Measurements from ENCODE around the gene CNPY1. TPM values are rescaled to one million over a fixed set of nuclear protein-coding genes. Genes with fewer than 3 reads are reported as not detected.

CNPY1 gene
- total and polyA plus RNA-seq, 2 experiments from 2014 or later = 0.15 TPM; not detected in 1

DNA sequence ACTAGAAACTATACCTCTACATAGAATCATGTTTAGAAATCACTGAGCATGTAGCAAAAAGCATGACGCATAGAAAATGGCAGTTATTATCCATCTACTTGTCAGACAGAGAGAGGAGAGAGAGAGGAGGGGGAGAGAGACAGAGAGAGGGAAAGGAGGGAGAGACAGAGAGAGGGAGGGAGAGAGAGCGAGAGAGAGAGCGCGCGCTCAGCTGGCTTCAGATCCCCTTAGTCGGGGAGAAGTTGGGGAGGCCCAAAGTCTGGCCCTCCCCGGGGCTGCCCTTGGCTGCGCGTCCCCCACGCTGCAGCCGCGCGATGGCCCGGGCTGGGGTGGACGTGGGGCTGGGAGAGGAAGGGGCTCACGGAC is 37.0 kb downstream of the CNPY1 start:
- Histone ChIP-seq H3K36me3 (no peaks in the 10 kb centered on the region), H3K9me3 (ENCODE audit: low read depth) (no peaks in the 10 kb centered on the region), H3K4me1 (ENCODE audit: low read depth) (no peaks in the 10 kb centered on the region), H3K27ac (no peak overlapping the region), H3K27me3 (peaks cover 100% of the 10 kb centered on the region), H3K4me3 (no peak overlapping the region)
- no peak for DNase-seq (ENCODE audit: low read depth in 1 of 2, low spot score in 1 of 2)
- TF ChIP-seq, protein P1, sequence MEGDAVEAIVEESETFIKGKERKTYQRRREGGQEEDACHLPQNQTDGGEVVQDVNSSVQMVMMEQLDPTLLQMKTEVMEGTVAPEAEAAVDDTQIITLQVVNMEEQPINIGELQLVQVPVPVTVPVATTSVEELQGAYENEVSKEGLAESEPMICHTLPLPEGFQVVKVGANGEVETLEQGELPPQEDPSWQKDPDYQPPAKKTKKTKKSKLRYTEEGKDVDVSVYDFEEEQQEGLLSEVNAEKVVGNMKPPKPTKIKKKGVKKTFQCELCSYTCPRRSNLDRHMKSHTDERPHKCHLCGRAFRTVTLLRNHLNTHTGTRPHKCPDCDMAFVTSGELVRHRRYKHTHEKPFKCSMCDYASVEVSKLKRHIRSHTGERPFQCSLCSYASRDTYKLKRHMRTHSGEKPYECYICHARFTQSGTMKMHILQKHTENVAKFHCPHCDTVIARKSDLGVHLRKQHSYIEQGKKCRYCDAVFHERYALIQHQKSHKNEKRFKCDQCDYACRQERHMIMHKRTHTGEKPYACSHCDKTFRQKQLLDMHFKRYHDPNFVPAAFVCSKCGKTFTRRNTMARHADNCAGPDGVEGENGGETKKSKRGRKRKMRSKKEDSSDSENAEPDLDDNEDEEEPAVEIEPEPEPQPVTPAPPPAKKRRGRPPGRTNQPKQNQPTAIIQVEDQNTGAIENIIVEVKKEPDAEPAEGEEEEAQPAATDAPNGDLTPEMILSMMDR (IDR thresholded peaks at IDR 0.05; ENCODE audit: low read depth, low read length) = no peak

DNA sequence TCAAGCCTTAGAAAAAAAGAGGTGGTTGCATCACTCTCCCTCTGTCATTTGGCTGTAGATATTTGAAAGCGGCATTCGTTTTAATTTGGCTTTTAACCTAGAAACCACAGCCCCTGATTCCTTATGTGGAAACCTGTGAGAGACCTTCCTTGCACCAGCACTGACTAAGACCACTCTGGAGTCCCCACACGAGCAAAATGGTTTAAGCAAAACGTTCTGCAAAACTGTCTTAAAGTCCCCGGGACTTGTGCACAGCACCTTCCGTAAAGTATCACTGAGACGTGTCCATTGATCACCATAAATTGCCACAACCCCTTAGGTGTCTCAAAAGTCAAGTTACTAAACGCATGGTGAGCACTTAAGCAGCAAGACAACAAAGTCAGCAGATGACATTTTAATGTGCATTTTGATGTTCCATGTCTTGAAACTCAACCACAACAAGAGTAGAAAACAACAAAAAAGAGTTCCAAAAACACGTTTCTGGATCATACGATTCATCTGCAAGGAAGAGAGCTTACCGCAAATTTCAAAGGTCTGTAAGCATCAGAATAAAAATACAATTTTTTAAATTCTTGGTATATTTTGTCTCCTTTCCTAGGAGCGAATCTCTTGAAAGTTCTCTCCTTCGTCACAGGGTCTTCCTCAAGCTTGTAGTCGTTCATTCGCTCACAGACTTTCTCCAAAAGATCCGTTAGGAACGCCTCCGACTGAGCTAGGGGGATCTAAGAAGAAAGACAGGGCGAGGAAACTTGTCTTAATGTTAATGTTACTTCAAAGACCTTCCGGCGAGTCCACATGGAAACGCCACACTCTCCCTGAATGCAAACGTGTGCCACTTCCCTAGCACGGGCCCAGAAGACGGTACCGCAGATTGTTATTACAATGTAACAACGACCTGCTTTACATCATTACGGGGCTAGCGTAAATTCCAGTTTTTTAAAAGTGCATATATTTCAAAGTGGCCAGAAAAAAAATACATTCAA is 37.7 kb downstream of the CNPY1 start:
- TF ChIP-seq, protein P1 (IDR thresholded peaks at IDR 0.05; ENCODE audit: low read depth, low read length) = no peak
- Histone ChIP-seq H3K4me3 (no peak overlapping the region), H3K36me3 (no peaks in the 10 kb centered on the region), H3K27me3 (peaks cover 100% of the 10 kb centered on the region), H3K4me1 (ENCODE audit: low read depth) (no peaks in the 10 kb centered on the region), H3K9me3 (ENCODE audit: low read depth) (no peaks in the 10 kb centered on the region), H3K27ac (no peak overlapping the region)
- DNase-seq (ENCODE audit: low read depth in 1 of 2, low spot score in 1 of 2) = no peak

DNA sequence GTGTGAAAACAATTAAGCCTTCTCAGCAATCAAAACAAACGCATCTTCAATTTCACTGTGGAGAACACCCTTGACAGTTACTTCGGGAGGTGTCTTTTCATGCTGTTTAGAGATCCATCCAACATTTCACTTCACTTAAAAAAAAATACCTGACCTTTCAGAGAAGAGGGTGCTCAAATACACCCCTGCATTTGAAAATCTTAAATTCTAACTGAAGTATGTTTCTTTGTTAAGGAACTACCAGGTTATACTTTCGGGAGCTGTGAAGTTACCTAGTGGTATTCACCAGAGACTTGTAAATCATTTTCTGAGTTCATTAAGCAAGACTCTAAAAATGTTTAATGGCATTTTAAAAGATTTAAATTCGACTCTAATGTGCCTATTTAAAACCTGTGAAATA is 38.8 kb downstream of the CNPY1 start:
- Histone ChIP-seq H3K36me3 (no peaks in the 10 kb centered on the region), H3K4me3 (no peak overlapping the region), H3K27ac (no peak overlapping the region), H3K4me1 (ENCODE audit: low read depth) (no peaks in the 10 kb centered on the region), H3K9me3 (ENCODE audit: low read depth) (no peaks in the 10 kb centered on the region), H3K27me3 (peaks cover 100% of the 10 kb centered on the region)
- no peak for DNase-seq (ENCODE audit: low read depth in 1 of 2, low spot score in 1 of 2)
- TF ChIP-seq, protein P1 (IDR thresholded peaks at IDR 0.05; ENCODE audit: low read depth, low read length) = no peak

DNA sequence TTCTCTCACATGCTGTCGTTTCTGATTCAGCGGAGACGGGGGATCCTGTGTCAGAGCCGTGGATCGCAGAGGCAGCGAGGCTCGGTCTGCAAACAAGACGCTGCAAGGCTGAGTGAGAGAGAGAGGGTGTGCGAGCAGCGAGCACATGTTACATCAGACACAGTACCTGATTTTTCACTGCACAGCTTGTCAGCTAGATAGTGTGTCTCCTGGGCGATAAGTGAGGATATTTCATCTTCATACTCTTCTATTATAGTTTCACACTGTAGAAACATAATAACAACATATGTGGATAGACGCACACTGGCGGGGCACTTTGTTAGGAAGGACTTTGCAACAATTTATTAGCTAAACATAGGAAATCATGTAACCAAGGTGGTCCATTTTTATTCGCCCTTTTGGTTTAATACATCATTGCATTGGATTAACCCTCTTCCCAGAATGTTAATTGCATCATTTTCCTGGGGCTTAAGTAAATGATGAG is 39.5 kb downstream of the CNPY1 start:
- TF ChIP-seq, protein P1 (IDR thresholded peaks at IDR 0.05; ENCODE audit: low read depth, low read length) = no peak
- H3K27me3 ChIP-seq = peaks cover 100% of the 10 kb centered on the region
- H3K4me3 ChIP-seq = no peak overlapping the region
- no peaks in the 10 kb centered on the region for H3K9me3 ChIP-seq (ENCODE audit: low read depth)
- no peaks in the 10 kb centered on the region for H3K36me3 ChIP-seq
- no peak overlapping the region for H3K27ac ChIP-seq
- H3K4me1 ChIP-seq (ENCODE audit: low read depth) = no peaks in the 10 kb centered on the region
- peak; percentile 7 to 33 for DNase-seq (ENCODE audit: low read depth in 1 of 2, low spot score in 1 of 2)

DNA sequence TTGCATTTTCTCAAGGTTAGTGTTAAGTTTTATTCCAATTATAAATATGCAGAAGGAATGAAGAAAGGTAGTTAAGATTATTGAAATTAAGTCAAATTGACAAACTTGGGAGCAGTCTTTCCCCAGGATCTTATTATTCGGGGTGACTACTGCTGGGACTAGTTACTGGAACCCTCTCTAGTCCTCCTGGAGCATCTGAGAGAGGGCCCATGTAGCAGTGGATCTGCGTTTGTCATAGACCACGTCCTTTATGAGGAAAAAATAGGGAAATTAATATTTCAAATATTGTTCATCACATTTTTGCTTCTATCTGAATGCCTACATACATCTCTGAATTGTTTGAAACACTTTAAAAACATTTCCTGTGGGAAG is 41.0 kb downstream of the CNPY1 start:
- TF ChIP-seq, protein P1 (IDR thresholded peaks at IDR 0.05; ENCODE audit: low read depth, low read length) = no peak
- Histone ChIP-seq H3K27ac (no peak overlapping the region), H3K36me3 (no peaks in the 10 kb centered on the region), H3K4me3 (no peak overlapping the region), H3K9me3 (ENCODE audit: low read depth) (no peaks in the 10 kb centered on the region), H3K27me3 (peaks cover 100% of the 10 kb centered on the region), H3K4me1 (ENCODE audit: low read depth) (no peaks in the 10 kb centered on the region)
- no peak for DNase-seq (ENCODE audit: low read depth in 1 of 2, low spot score in 1 of 2)

All from cardiac muscle cell (in vitro differentiated cells and primary cell).